Keratinocyte (primary cell): Measurements from ENCODE around the gene CCDC171. TPM values are rescaled to one million over a fixed set of nuclear protein-coding genes. Genes with fewer than 3 reads are reported as not detected.

Experiments
- DNase-seq: peaks from one replicate; pipeline ENCODE4 v3.0.0-alpha.2; 2011; ENCODE audit warnings: low read depth, missing footprints, low spot score
- FAIRE-seq: peaks from 2 replicates; lab custom pipeline; 2011; peaks lifted over from hg19 to GRCh38; lab: Jason Lieb, UNC
- H2AFZ ChIP-seq: 2 replicates; pipeline ENCODE4 v1.6.0; 2012; ENCODE audit warnings: low read length, control low read depth, inconsistent platforms; ENCODE audit not compliant: control insufficient read depth
- H3K27ac ChIP-seq: 2 replicates; pipeline ENCODE4 v1.5.1; 2011; ENCODE audit warnings: low read length; ENCODE audit not compliant: control insufficient read depth, insufficient read depth
- H3K27me3 ChIP-seq: 3 replicates; pipeline ENCODE4 v1.6.0; 2011; ENCODE audit warnings: low read length; ENCODE audit not compliant: control insufficient read depth, insufficient read depth; ENCODE audit errors: extremely low read depth
- H3K36me3 ChIP-seq, 2 experiments: 2 replicates in 1 of 2; 3 replicates in 1 of 2; pipeline ENCODE4 v1.5.1; 2011; ENCODE audit warnings: low read length in 2 of 2, mild to moderate bottlenecking in 1 of 2; ENCODE audit not compliant: control insufficient read depth in 2 of 2, insufficient read depth in 2 of 2; ENCODE audit errors: extremely low read depth in 1 of 2
- H3K4me1 ChIP-seq: 3 replicates; pipeline ENCODE4 v1.5.1; 2011; ENCODE audit warnings: low read length; ENCODE audit not compliant: control insufficient read depth, insufficient read depth; ENCODE audit errors: extremely low read depth
- H3K4me2 ChIP-seq: 3 replicates; pipeline ENCODE4 v1.6.0; 2011; ENCODE audit warnings: low read depth, low read length; ENCODE audit not compliant: control insufficient read depth, insufficient read depth; ENCODE audit errors: extremely low read depth
- H3K4me3 ChIP-seq, 3 experiments: fragments of 200-600 bp in 1 of 3; sonication (generic) in 1 of 3; 2 replicates in 2 of 3; 3 replicates in 1 of 3; pipeline ENCODE4 v1.5.1; 2011 to 2016; ENCODE audit warnings: low read length in 3 of 3, mild to moderate bottlenecking in 3 of 3, control low read depth in 2 of 3, inconsistent platforms in 1 of 3, low read depth in 1 of 3, mixed read lengths in 1 of 3, mixed run types in 1 of 3, moderate library complexity in 1 of 3; ENCODE audit not compliant: control insufficient read depth in 2 of 3, insufficient read depth in 2 of 3; ENCODE audit errors: extremely low read depth in 1 of 3
- H3K79me2 ChIP-seq: 2 replicates; pipeline ENCODE4 v1.6.0; 2012; ENCODE audit warnings: low read length; ENCODE audit not compliant: control insufficient read depth, insufficient read depth
- H3K9ac ChIP-seq: 3 replicates; pipeline ENCODE4 v1.6.0; 2011; ENCODE audit warnings: low read length; ENCODE audit not compliant: control insufficient read depth, insufficient read depth; ENCODE audit errors: extremely low read depth
- H3K9me1 ChIP-seq: 3 replicates; pipeline ENCODE4 v1.6.0; 2011; ENCODE audit warnings: low read length; ENCODE audit not compliant: control insufficient read depth, insufficient read depth; ENCODE audit errors: extremely low read depth
- H3K9me3 ChIP-seq: 2 replicates; pipeline ENCODE4 v1.5.1; 2012; ENCODE audit warnings: low read depth, low read length; ENCODE audit not compliant: control insufficient read depth
- H4K20me1 ChIP-seq: 3 replicates; pipeline ENCODE4 v1.6.0; 2011; ENCODE audit warnings: low read length; ENCODE audit not compliant: control insufficient read depth, insufficient read depth; ENCODE audit errors: extremely low read depth
- CTCF ChIP-seq, 3 experiments: IDR thresholded peaks in 1 of 3; conservative IDR thresholded peaks in 1 of 3; optimal IDR thresholded peaks in 1 of 3; 2 replicates in 2 of 3; 3 replicates in 1 of 3; pipeline versions ENCODE3 to v1.5.1; 2011; ENCODE audit warnings: low read length in 3 of 3, mild to moderate bottlenecking in 3 of 3, moderate library complexity in 2 of 3, control low read depth in 1 of 3, inconsistent platforms in 1 of 3; ENCODE audit not compliant: insufficient read depth in 2 of 3; ENCODE audit errors: extremely low read depth in 1 of 3
- EZH2 ChIP-seq: IDR thresholded peaks from one replicate; pipeline ENCODE4 v1.6.1; 2012; ENCODE audit warnings: inconsistent platforms, mild to moderate bottlenecking, low read length, moderate library complexity
- dilution Hi-C: fragments of 300-500 bp; cut with MboI; formaldehyde crosslinking; loops from one replicate; pipeline ENCODE4 v1.7.0; 2020; ENCODE audit warnings: low sequenced_read_pairs; ENCODE audit not compliant: extremely low pct_ligation_motif_present
- polyA plus RNA-seq, 5 experiments: library from polyadenylated mRNA; depleted of rRNA in 3 of 5; stranded (reverse) in 3 of 5; stranded (forward) in 1 of 5; unstranded in 1 of 5; fragments of >200 nt; gene quantifications; 1 replicate in 1 of 5; 2 replicates in 3 of 5; 3 replicates in 1 of 5; pipeline versions ENCODE4 v1.2.1 to v1.2.3, GENCODE V29; 2011 to 2012; ENCODE audit warnings: missing spikeins in 2 of 5, low read depth in 1 of 5, low replicate concordance in 1 of 5

Gene CCDC171
- polyA plus RNA-seq, 1 donor (not counting 4 experiments of a cell fraction or from before 2014, with no cell fraction given): 0.46 TPM

- Histone ChIP-seq H3K27ac (no peak overlapping the region), H3K9me1 (no peaks in the 10 kb centered on the region), H3K9me3 (no peaks in the 10 kb centered on the region), H3K79me2 (no peaks in the 10 kb centered on the region), H3K36me3 (no peaks in the 10 kb centered on the region), H2AFZ (no peak overlapping the region), H3K4me3 (no peak overlapping the region), H3K4me1 (no peaks in the 10 kb centered on the region), H3K9ac (no peak overlapping the region), H4K20me1 (no peaks in the 10 kb centered on the region), H3K27me3 (no peaks in the 10 kb centered on the region), H3K4me2 (no peak overlapping the region)
- dilution Hi-C loops: no loop called here
- FAIRE-seq: no peak
- DNase-seq: no peak
- TF ChIP-seq EZH2: no peak
- TF ChIP-seq CTCF (optimal IDR thresholded peaks at IDR 0.05 in 1 of 3, IDR thresholded peaks at IDR 0.05 in 1 of 3, conservative IDR thresholded peaks at IDR 0.05 in 1 of 3; ENCODE audit: extremely low read depth in 1 of 3, insufficient read depth in 2 of 3, low read length in 3 of 3): no peak
Observed at GRCh38 chr9:15975101-15975778, 422.4 kb downstream of the CCDC171 start.

GRCh38 chr9:15977438-15977837 lies 424.6 kb downstream of the CCDC171 start:
- no peaks in the 10 kb centered on the region for H3K36me3 ChIP-seq
- H4K20me1 ChIP-seq: no peaks in the 10 kb centered on the region
- no peaks in the 10 kb centered on the region for H3K9me1 ChIP-seq
- no peaks in the 10 kb centered on the region for H3K9me3 ChIP-seq
- DNase-seq (no peak), FAIRE-seq (no peak)
- no peak overlapping the region for H3K4me3 ChIP-seq
- dilution Hi-C loops: no loop called here
- no peak overlapping the region for H3K9ac ChIP-seq
- H3K4me1 ChIP-seq: no peaks in the 10 kb centered on the region
- no peak overlapping the region for H3K4me2 ChIP-seq
- H3K79me2 ChIP-seq: no peaks in the 10 kb centered on the region
- no peaks in the 10 kb centered on the region for H3K27me3 ChIP-seq
- H3K27ac ChIP-seq: no peak overlapping the region
- TF ChIP-seq CTCF (optimal IDR thresholded peaks at IDR 0.05 in 1 of 3, IDR thresholded peaks at IDR 0.05 in 1 of 3, conservative IDR thresholded peaks at IDR 0.05 in 1 of 3; ENCODE audit: extremely low read depth in 1 of 3, insufficient read depth in 2 of 3, low read length in 3 of 3) (no peak), EZH2 (no peak)
- no peak overlapping the region for H2AFZ ChIP-seq
